Mucosa of rectum (tissue), 2 donors: ENCODE data around the gene CFAP410.

ENCODE experiments used
- H3K27ac ChIP-seq, 2 donors: one replicate each; pipeline ENCODE4 v1.7.0; 2013; ENCODE audit warnings: inconsistent platforms in 2 of 2, low read depth in 2 of 2, low read length in 2 of 2
- H3K27me3 ChIP-seq, 2 donors: one replicate each; pipeline ENCODE4 v1.7.0; 2013; ENCODE audit warnings: low read length in 2 of 2; ENCODE audit not compliant: control insufficient read depth in 2 of 2, insufficient read depth in 2 of 2
- H3K36me3 ChIP-seq, 2 donors: one replicate each; pipeline ENCODE4 v1.7.0; 2013; ENCODE audit warnings: low read length in 2 of 2; ENCODE audit not compliant: control insufficient read depth in 2 of 2, insufficient read depth in 2 of 2
- H3K4me1 ChIP-seq, 2 donors: one replicate each; pipeline ENCODE4 v1.7.0; 2013; ENCODE audit warnings: low read length in 2 of 2, mild to moderate bottlenecking in 1 of 2; ENCODE audit not compliant: control insufficient read depth in 2 of 2, insufficient read depth in 2 of 2
- H3K4me3 ChIP-seq, 2 donors: one replicate each; pipeline ENCODE4 v1.7.0; 2013; ENCODE audit warnings: low read length in 2 of 2
- H3K9ac ChIP-seq, 2 donors: one replicate each; pipeline ENCODE4 v1.7.0; 2013; ENCODE audit warnings: low read length in 2 of 2, low read depth in 1 of 2, mild to moderate bottlenecking in 1 of 2
- H3K9me3 ChIP-seq, 2 donors: one replicate each; pipeline ENCODE4 v1.7.0; 2013; ENCODE audit warnings: low read length in 2 of 2; ENCODE audit not compliant: control insufficient read depth in 2 of 2
- donor health status: healthy.
- donor health status: Normal muscosa, but diverticular disease.

CFAP410 gene

GRCh38 chr21:44359396-44359795, 20.2 kb upstream of the CFAP410 start:
- Histone ChIP-seq H3K4me1 (no peaks in the 10 kb centered on the region), H3K27ac (no peak overlapping the region), H3K27me3 (no peaks in the 10 kb centered on the region), H3K9me3 (no peaks in the 10 kb centered on the region), H3K4me3 (no peak overlapping the region), H3K36me3 (no peaks in the 10 kb centered on the region), H3K9ac (no peak overlapping the region)

GRCh38 chr21:44357064-44357837, 18.1 kb upstream of the CFAP410 start:
- H3K4me1 ChIP-seq = peaks cover 0 to 2% of the 10 kb centered on the region in 2 donors
- no peaks in the 10 kb centered on the region for H3K36me3 ChIP-seq
- no peaks in the 10 kb centered on the region for H3K27me3 ChIP-seq
- no peak overlapping the region for H3K27ac ChIP-seq
- no peak overlapping the region for H3K9ac ChIP-seq
- H3K4me3 ChIP-seq = no peak overlapping the region
- no peaks in the 10 kb centered on the region for H3K9me3 ChIP-seq

- peaks cover 0 to 3% of the 10 kb centered on the region in 2 donors for H3K4me1 ChIP-seq
- H3K4me3 ChIP-seq = no peak overlapping the region
- H3K27ac ChIP-seq = no peak overlapping the region
- no peaks in the 10 kb centered on the region for H3K9me3 ChIP-seq
- peaks cover 0 to 3% of the 10 kb centered on the region in 2 donors for H3K27me3 ChIP-seq
- H3K9ac ChIP-seq = no peak overlapping the region
- no peaks in the 10 kb centered on the region for H3K36me3 ChIP-seq
These were observed 17.4 kb upstream of the CFAP410 start for GRCh38 chr21:44356636-44357035.

GRCh38 chr21:44356160-44356559, 17.0 kb upstream of the CFAP410 start:
- H3K4me1 ChIP-seq = peaks cover 0 to 3% of the 10 kb centered on the region in 2 donors
- H3K27me3 ChIP-seq = peaks cover 2 to 8% of the 10 kb centered on the region in 2 donors
- H3K27ac ChIP-seq = no peak overlapping the region
- no peak overlapping the region for H3K4me3 ChIP-seq
- no peaks in the 10 kb centered on the region for H3K36me3 ChIP-seq
- no peak overlapping the region for H3K9ac ChIP-seq
- no peaks in the 10 kb centered on the region for H3K9me3 ChIP-seq

GRCh38 chr21:44354775-44355771, 15.9 kb upstream of the CFAP410 start:
- no peak overlapping the region for H3K9ac ChIP-seq
- H3K9me3 ChIP-seq = no peaks in the 10 kb centered on the region
- H3K27me3 ChIP-seq = peaks cover 4 to 13% of the 10 kb centered on the region in 2 donors
- H3K4me1 ChIP-seq = peaks cover 0 to 3% of the 10 kb centered on the region in 2 donors
- no peak overlapping the region for H3K27ac ChIP-seq
- peak overlapping the region in 1 of 2 donors; percentile 51 for H3K4me3 ChIP-seq
- no peaks in the 10 kb centered on the region for H3K36me3 ChIP-seq

GRCh38 chr21:44354001-44354405, 14.8 kb upstream of the CFAP410 start:
- Histone ChIP-seq H3K27ac (peak overlapping the region; percentile 31 to 39), H3K27me3 (peaks cover 9 to 20% of the 10 kb centered on the region in 2 donors), H3K9ac (peak overlapping the region in 1 of 2 donors; percentile 47), H3K4me1 (peaks cover 2 to 3% of the 10 kb centered on the region in 2 donors), H3K36me3 (no peaks in the 10 kb centered on the region), H3K9me3 (no peaks in the 10 kb centered on the region), H3K4me3 (peak overlapping the region; percentile 38 to 51)

- no peaks in the 10 kb centered on the region for H3K36me3 ChIP-seq
- H3K27me3 ChIP-seq = peaks cover 14 to 22% of the 10 kb centered on the region in 2 donors
- peak within 1 kb of the TSS; percentile 34 to 39 for H3K27ac ChIP-seq
- peaks cover 3 to 6% of the 10 kb centered on the region in 2 donors for H3K4me1 ChIP-seq
- peak within 1 kb of the TSS in 1 of 2 donors; percentile 47 for H3K9ac ChIP-seq
- peak within 1 kb of the TSS; percentile 38 to 51 for H3K4me3 ChIP-seq
- H3K9me3 ChIP-seq = no peaks in the 10 kb centered on the region
These were observed 14.2 kb upstream of the CFAP410 start, which contains the start of gene TRPM2 for GRCh38 chr21:44353191-44353970. Gene TRPM2 (plus strand): TSS chr21:44353621. CDS start chr21:44353701, 80 bp downstream.

- Histone ChIP-seq H3K4me1 (peaks cover 3 to 6% of the 10 kb centered on the region in 2 donors), H3K9ac (no peak overlapping the region), H3K36me3 (no peaks in the 10 kb centered on the region), H3K27me3 (peaks cover 14 to 22% of the 10 kb centered on the region in 2 donors), H3K27ac (peak overlapping the region; percentile 34 to 39), H3K9me3 (no peaks in the 10 kb centered on the region), H3K4me3 (no peak overlapping the region)
These were observed 13.2 kb upstream of the CFAP410 start for GRCh38 chr21:44352253-44352860.

GRCh38 chr21:44351535-44352252, 12.5 kb upstream of the CFAP410 start:
- Histone ChIP-seq H3K36me3 (no peaks in the 10 kb centered on the region), H3K27me3 (peaks cover 15 to 22% of the 10 kb centered on the region in 2 donors), H3K9ac (no peak overlapping the region), H3K4me1 (peaks cover 3 to 6% of the 10 kb centered on the region in 2 donors), H3K9me3 (no peaks in the 10 kb centered on the region), H3K4me3 (no peak overlapping the region), H3K27ac (no peak overlapping the region)
